ENCODE data around the gene RFK.

RFK gene

DNA sequence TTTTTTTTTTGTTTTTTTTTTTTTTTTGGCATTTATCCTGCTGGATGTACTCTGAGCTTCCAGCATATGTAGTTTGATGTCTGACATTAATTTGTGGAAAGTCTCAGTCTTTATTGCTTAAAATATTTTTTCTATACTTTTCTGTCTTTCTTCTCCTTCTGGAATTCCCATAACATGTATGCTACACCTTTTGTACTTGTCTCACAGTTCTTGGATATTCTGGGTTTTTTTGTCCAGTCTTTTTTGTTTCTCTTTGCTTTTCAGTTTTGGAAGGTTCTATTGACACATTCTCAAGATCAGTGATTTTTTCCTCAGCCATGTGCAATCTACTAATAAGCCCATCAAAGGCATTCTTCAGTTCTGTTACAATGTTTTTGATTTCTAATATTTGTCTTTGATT is 19.4 kb upstream of the RFK start:
- in situ Hi-C loops (cut with HindIII; ENCODE audit: low sequenced_read_pairs), result no loop called here

DNA sequence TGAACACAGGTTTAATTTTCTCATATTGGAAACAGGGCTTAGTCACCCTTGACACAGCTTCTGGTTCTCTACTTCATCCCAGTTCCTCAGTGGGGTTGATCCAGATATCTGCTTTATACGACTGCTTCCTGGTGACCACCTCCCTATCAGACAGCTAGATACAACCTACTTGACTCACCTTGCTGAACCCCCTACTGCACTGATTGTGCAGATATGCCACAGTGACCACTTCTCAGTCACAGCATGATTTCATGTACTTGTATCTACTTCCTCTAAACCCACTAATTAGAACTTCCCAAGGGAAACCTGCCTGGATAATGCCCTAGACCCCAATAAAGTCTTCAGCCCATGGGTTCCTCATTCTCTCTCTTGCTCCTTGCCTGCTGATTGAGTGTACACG is 18.4 kb upstream of the RFK start:
- in situ Hi-C loops (cut with HindIII; ENCODE audit: low sequenced_read_pairs), result no loop called here

DNA sequence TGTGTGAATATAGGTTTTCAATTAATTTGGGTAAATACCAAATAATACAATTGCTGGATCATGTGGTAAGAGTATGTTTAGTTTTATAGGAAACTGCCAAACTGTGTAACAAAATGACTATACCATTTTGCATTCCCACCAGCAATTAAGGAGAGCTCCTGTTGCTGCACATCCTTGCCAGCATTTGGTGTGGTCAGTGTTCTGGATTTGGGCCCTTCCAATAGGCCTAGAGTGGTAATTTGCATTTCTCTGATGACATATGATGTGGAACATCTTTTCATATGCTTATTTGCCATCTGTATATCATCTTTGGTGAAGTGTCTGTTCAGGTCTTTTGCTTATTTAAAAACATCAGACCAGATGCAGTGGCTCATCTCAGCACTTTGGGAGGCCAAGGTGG is 11.6 kb upstream of the RFK start:
- in situ Hi-C loops (cut with HindIII; ENCODE audit: low sequenced_read_pairs), result no loop called here

DNA sequence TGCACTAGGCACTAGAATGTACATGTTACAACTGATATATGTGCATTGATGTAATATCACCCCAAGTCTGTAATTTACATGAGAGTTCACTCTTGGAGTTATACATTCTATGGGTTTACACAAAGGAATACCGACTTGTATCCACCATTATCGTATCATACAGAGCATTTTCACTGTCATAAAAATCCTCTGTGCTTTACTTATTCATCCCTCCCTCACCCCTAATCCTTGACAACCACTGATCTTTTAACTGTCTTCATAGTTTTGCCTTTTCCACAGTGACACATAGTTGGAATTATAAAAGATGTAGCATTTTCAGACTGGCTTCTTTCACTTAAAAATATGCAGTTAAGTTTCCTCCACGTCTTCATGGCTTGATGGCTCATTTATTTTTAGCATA is 11.1 kb upstream of the RFK start:
- in situ Hi-C loops (cut with HindIII; ENCODE audit: low sequenced_read_pairs), result no loop called here

DNA sequence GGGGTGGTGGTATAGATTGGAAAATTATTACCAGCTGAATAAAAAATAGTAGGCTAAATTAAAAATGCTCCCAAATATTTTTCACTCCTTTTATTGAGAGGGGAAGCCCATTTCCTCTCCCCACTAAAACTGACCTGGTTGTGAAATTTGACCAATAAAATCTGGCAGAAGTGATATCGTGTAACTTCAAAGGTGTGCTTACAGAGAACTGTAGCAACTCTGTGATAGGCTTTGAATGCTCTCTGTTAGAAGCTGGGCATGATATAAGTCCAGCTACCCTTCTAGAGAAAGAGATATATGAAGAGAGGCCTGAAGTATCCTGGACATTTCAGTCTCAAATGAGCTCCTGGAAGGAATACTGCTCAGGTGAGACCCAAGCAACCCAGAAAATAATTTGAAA is 10.2 kb upstream of the RFK start:
- in situ Hi-C loops (cut with HindIII; ENCODE audit: low sequenced_read_pairs), result no loop called here

DNA sequence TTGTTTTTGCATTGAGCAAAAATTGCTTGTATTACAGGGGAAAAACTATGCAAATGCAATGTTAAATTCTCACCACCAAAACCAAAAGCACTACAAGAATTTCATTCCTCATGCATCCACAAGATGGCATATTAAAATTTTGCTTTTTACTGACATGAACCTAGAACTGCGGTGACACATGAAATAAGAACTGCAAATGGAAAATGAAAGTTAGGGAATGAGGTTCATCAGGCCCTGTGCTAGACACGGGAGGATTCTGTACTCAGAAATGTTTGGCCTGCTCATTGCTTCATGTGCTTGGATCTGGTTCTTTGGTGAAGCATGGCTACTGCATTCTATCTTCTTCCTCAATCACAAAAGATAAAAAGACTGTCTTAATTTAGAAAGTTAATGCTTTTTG is 9.1 kb upstream of the RFK start:
- in situ Hi-C loops (cut with HindIII; ENCODE audit: low sequenced_read_pairs), result no loop called here

DNA sequence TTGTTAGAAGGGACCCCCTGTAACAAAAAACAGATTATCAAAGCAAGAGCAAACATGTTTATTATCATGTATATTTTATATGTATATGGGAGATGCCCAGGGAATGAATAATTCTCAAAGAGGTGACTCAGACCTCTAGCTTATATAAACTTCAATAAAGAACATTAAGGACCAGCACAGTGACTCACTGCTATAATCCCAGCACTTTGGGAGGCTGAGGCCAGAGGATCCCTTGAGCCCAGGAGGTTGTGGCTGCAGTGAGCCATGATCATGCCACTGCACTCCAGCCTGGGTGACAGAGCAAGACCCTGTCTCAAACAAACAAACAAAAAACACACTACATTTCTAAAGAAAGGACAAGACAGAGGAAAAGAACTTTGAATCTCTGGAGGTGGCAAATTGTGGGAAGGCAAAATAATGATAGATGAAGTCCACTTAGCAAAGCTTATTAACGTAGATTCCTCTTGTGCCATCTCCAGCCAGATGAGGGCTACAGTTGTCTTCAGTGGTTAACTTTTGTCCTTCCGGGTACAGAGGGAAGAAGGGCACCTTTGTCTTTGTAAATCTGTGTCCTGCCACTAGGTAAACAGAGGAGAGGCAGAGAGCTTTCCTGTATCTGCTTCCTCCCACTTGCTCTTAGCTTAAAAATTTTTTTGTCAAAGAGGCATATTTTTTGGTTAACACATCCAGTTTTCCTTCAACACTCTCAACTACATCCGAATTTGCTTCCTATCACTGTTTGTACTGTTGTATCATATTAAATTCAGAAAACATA is 7.5 kb upstream of the RFK start:
- in situ Hi-C loops (cut with HindIII; ENCODE audit: low sequenced_read_pairs), result no loop called here

DNA sequence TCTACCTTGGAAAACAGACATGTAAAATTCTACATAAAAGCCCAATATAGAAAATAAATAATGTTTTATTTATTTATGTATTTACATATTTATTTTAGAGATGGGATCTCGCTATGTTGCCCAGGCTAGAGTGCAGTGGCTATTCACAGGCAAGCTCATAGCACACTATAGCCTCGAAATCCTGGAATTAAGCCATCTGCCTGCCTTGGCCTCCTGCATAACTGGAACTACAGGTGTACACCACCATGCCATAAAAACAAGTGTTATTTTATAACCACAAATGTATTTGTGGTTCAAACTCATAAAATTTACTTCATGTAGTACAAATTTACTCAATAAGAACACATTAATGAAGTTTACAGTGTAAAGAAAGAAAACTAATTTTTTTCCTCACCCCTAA is 7.0 kb upstream of the RFK start:
- in situ Hi-C loops (cut with HindIII; ENCODE audit: low sequenced_read_pairs), result no loop called here

DNA sequence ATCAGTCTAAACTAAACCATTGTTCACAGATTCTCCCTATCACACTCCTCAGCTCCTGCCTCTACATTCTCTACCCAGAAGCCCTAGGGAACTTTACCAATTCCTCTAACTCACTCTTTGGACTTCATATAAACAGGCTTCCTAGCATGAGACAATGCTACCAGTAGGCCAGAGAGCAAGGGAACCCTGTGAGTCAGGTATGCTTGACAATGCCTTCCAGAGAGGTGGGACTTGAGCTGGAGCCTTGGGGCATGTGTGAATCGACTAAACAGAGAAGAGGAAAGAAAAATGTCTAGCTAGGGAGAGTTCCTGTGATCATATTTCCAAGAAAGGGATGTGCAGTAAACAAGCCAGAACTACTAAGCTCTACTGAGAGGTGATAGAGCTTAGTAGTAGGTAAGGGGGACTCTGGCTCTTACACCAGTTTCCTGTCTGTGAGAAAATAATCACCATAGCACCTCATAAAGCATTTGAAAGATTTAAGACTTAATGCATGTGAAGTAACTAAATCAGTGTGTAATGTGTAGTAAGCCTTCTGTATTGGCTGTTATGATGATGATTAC is 6.4 kb upstream of the RFK start:
- in situ Hi-C loops (cut with HindIII; ENCODE audit: low sequenced_read_pairs), result no loop called here

DNA sequence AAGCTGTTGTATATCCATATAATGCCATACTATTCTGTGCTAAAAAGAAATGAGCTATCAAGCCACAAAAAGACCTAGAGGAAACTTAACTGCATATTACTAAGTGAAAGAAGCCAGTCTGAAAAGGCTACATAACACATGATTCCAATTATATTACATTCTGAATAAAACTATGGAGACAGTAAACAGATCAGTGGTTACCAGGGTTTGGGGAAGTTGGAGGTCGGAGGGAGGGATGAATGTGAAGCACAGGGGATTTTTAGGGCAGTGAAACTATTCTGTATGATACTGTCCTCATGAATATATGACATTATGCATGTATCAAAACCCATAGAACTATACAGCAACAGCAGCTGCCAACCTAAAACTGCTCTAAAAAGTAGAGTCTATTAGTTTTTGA is 5.6 kb upstream of the RFK start:
- in situ Hi-C loops (cut with HindIII; ENCODE audit: low sequenced_read_pairs), result no loop called here

DNA sequence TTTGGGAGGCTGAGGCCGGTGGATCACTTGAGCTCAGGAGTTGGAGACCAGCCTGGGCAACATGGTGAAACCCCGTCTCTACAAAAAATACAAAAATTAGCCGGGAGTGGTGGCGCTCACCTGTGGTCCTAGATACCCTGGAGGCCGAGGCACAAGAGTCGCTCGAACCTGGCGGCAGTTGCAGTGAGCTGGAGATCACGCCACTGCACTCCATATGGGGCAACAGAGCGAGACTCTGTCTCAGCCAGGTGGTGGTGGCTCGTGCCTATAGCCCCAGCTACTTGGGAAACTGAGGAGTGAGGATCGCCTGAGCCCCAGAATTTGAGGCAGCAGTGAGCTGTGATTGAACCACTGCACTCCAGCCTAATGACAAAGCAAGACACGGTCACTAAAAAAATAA is 2.4 kb upstream of the RFK start:
- in situ Hi-C loops (cut with HindIII; ENCODE audit: low sequenced_read_pairs), result no loop called here

DNA sequence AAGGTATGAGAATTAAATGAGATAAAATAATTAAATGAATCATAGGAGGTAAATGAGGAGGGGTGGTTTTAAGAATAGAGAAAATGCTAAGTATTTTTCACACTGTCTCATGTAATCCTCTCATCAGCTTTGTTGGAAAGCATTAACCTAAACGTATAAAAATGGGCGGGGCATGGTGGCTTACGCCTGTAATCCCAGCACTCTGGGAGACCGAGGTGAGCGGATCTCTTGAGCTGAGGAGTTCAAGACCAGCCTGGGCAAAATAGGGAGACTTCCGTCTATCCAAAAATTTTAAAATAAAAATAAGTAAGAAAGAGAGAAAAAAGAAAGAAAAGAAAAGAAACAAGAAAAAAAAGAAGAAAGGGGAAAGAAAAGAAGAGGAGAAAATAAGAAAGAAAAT is 1.9 kb upstream of the RFK start:
- in situ Hi-C loops (cut with HindIII; ENCODE audit: low sequenced_read_pairs), result no loop called here

DNA sequence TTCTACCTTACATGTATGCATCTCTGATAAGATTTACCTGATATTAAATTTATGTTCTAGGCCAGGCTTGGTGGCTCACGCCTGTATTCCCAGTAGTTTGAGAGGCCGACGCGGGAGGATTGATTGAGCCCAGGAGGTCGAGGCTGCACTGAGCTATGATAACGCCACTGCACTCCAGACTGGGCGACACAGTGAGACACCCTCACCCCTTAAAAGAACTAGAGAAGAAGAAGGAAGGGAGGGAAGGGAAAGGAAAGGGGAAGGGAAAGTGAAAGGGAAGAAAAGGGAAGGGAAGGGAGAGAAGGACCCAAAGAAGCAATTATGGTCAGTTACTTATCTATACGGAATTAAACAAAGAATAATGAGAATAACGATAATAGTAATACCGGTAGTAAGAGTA is 1.2 kb upstream of the RFK start:
- in situ Hi-C loops (cut with HindIII; ENCODE audit: low sequenced_read_pairs), result no loop called here

DNA sequence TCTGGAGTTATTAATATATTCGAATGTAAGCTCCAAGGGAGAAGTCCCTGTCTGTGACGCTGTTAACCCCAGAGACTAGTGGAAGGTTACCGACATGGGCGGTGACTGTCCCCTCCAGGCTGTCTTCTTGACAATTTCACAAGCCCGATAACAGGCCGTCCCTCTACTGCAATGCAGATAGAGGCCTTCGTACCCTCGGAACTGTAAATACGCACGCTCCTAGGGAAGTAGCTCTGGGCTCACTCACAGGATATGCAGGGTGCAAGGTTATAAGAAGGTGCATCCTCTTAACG is 680 bp upstream of the RFK start:
- in situ Hi-C loops (cut with HindIII; ENCODE audit: low sequenced_read_pairs), result no loop called here

DNA sequence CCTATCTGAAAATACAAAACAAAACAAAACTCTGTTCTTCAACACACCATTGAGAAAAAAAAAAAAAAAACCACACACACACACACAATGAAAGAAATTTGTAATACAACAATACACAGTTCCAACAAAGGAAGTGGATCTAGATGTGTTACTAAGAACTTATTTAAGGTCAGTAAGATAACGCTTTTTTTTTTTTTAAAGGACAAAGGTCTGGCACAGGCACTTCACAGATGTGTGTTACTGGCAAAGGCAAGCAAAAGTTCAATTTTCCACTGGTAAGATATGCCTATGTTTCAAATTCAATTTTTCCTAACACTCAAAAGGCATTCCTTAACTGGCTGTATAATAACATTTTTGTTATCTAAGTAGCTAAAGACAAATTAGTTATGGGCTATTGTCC is 3.6 kb downstream of the RFK start:
- in situ Hi-C loops (cut with HindIII; ENCODE audit: low sequenced_read_pairs), result no loop called here

DNA sequence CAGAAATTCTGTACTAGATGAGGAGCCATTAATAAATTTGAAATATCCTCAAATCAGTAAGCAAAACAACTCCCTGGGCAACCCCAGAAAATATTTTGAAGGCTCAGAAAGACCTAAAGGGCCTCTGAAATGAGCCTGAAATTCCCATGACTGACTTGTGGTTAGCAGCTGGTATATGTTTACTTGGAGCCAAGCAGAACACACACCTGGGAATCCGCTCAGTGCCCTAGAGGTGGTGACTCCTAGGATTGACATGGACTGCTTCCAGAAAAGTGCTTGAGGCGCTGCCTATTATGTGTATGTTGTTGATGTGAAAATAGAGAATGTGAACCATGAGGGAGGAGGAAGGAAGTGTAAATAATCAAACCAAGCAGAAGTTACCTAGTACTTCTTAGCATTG is 14.7 kb downstream of the RFK start:
- in situ Hi-C loops (cut with HindIII; ENCODE audit: low sequenced_read_pairs), result no loop called here

DNA sequence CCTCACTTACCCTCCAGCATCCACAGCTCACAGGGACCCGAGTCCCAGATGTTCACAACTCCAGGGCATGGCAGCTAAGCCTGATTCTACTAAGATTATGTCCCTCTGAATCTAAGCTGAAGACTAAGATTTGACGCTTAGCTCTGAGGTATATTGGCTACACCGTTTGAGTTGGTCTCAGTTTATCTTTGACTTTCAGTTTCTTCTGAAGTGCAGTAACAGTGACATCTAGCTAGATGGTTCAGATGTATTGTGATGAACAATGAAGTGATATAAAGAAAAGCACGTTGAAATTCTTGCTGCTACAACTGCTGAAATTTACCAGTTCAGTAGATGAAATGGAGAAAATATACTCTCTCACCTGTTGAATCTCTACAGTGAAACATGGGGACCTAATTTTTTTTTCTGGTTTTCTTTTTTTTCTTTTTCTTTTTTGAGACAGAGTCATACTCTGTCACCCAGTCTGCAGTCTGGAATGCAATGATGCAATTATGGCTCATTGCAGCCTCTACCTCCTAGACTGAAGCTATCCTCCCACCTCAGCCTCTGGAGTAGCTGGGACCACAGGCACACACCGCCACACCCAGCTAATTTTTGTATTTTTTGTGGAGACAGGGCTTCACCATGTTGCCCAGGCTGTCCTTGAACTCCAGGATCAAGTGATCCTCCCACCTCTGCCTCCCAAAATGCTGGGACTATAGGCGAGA is 15.7 kb downstream of the RFK start:
- in situ Hi-C loops (cut with HindIII; ENCODE audit: low sequenced_read_pairs), result no loop called here

DNA sequence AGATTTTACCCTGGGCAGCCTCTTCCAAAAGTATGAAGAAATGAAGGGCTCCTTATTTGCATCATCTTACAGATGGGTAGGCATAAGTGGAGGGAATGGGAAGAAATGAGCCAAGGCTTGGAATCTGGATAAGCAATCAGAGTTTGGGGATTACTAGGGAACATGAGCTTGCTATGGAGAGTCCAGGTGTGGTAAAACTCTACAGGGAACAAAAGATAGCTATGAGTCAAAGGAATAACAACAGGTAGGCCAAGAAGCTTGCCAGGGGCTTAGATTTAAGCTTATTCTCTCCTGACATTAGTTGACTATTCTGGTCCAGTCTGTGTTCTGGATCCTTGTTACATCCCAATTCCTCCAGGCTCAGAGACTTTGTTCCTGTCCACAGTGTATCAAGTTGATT is 16.4 kb downstream of the RFK start:
- in situ Hi-C loops (cut with HindIII; ENCODE audit: low sequenced_read_pairs), result no loop called here

DNA sequence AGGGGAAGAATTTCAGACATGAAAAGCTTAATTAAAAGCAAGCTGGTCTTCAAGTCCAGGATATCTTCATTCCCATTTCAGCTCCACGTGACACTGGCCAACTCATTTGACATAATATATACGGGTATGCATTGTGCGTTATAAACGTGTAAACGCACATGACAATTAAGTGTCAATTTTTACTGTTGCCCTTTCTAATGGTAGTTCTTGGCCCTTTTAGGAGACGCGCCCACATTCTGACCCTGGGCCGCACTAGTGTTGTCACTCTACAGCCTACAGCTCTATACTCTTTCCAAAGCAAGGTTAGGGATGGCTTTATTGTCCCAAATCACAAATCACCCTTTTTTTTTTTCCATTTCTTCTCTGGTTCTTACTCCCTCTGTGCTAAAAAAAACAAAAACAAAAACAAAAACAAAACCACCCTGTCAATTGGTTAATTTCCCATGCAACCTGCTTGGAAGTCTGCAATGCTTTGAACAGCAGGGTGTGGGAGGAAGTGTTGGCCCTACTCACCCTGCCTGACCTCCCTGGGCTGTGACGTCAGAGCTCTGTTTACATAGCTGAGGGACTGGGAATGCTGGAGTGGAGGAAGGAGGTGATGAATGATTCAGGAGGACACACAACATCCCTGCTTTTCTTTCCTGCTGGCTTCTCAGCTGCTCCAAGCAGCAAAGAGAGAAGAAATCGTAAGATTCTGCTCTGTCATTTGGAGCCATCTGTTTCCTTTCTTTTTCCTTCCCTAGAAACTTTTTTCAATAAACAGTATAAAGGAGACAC is 19.3 kb downstream of the RFK start:
- in situ Hi-C loops (cut with HindIII; ENCODE audit: low sequenced_read_pairs), result no loop called here

DNA sequence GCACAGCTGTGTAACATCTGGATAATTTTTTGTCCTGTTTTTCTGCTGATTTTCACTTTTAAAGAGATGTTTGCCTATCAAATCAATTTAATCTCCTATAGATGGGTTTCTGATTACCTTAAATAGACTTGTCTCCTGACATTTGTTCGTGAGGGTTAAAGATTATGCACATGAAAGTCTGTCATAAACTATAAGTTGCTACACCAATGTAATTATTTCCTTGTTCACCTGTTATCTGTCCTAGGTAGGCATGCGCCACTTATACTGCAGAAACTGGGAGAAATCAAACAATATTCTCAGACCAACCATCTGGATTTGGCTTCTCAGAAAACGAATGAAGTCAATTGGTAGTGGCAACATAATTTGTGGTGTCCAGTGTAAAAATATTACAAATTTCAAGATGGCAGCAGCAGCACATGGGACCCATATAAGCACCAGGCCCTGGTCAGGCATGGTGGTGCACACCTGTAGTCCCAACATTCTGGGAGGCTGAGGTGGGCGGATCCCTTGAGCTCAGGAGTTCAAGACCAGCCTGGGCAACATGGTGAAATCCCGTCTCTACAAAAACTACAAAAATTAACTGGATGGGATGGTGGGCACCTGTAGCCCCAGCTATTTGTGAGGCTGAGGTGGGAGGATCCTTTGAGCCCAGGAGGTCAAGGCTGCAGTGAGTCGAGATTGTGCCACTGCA is 20.3 kb downstream of the RFK start:
- in situ Hi-C loops (cut with HindIII; ENCODE audit: low sequenced_read_pairs), result no loop called here

DNA sequence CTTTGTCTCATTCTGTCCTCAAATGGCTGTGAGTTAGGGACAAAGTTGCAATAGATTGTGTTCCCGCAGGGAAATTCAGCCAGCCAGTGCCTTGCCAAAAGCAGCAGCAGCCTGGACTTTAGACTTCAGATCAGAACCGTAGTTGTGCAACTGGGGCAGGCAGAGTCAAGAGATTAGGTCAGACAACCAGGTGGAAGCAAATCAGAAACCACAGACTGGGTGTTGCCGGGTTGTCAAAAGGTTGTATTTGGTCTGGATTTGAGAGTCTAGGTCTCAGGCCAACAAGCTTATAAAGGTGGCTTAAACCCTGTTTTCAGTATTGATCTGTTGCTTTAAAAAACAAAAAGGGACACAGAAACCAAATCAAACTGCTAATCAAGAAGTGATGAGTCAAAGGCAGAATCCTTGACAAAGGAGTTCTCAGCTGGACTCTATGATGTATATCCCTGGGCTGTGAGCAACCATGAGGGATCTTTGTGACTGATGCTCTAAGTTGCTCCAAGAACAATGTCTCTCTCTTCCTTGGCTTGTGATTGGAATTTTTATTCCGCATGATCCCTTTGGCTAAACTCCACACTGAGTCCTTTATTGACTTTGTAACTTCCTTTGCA is 20.9 kb downstream of the RFK start:
- in situ Hi-C loops (cut with HindIII; ENCODE audit: low sequenced_read_pairs), result no loop called here

Measured in DLD1 (cell line).